PC-9 (cell line): Measurements from ENCODE around the gene HEBP1.

Experiments
- CTCF ChIP-seq: fragments of 200-600 bp; sonication (generic); conservative IDR thresholded peaks from 2 replicates; pipeline ENCODE4 v1.6.1; 2017; ENCODE audit warnings: mixed run types, antibody characterized with exemption, mild to moderate bottlenecking, moderate library complexity
- EZH2 ChIP-seq: fragments of 200-600 bp; sonication (generic); IDR thresholded peaks from 2 replicates; pipeline ENCODE4 v1.8.0; 2017; ENCODE audit warnings: antibody characterized with exemption, low read depth

- TF ChIP-seq EZH2 (no peak), CTCF (no peak)
Measured at GRCh38 chr12:12986775-12987331, 13.2 kb downstream of the HEBP1 start.
